ENCODE measurements around the gene ACE.
A peak's percentile ranks its signal among the peaks of the same experiment; 100 is the strongest.

Gene ACE

DNA sequence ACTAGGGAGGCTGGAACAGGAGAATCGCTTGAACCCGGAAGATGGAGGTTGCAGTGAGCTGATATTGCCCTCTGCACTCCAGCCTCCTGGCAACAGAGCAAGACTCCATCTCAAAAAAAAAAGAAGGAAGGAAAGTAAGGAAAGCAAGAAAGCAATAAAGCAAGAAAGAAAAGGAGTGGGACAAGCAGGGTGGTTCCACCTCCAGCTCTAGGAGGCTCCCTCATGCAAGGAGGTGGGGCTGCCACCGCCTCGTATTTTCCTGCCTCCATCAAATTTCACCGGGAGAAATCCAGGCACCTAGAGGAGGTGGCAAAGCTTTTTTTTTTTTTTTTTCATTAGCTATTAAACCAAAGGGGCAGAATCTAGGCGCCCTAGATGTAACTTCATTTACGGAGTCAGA, 31.8 kb upstream of the ACE start:
- no peak for DNase-seq (ENCODE audit: low spot score)
- H3K27ac ChIP-seq: peak overlapping the region in 1 of 2 donors; percentile 88
- TF ChIP-seq, protein P1, sequence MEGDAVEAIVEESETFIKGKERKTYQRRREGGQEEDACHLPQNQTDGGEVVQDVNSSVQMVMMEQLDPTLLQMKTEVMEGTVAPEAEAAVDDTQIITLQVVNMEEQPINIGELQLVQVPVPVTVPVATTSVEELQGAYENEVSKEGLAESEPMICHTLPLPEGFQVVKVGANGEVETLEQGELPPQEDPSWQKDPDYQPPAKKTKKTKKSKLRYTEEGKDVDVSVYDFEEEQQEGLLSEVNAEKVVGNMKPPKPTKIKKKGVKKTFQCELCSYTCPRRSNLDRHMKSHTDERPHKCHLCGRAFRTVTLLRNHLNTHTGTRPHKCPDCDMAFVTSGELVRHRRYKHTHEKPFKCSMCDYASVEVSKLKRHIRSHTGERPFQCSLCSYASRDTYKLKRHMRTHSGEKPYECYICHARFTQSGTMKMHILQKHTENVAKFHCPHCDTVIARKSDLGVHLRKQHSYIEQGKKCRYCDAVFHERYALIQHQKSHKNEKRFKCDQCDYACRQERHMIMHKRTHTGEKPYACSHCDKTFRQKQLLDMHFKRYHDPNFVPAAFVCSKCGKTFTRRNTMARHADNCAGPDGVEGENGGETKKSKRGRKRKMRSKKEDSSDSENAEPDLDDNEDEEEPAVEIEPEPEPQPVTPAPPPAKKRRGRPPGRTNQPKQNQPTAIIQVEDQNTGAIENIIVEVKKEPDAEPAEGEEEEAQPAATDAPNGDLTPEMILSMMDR (IDR thresholded peaks at IDR 0.05): no peak
- H3K4me3 ChIP-seq: peak overlapping the region; percentile 79

GRCh38 chr17:63445571-63445953, 31.3 kb upstream of the ACE start:
- Histone ChIP-seq H3K4me3 (peak overlapping the region; percentile 79), H3K27ac (peak overlapping the region in 1 of 2 donors; percentile 88)
- TF ChIP-seq, protein P1 (IDR thresholded peaks at IDR 0.05): no peak
- no peak for DNase-seq (ENCODE audit: low spot score)

- peak within 1 kb of the TSS; percentile 79 for H3K4me3 ChIP-seq
- TF ChIP-seq, protein P1 (IDR thresholded peaks at IDR 0.05): peak; percentile 39
- H3K27ac ChIP-seq: peak within 1 kb of the TSS; percentile 31 to 88
- no peak for DNase-seq (ENCODE audit: low spot score)
Measured at GRCh38 chr17:63445954-63446752, 30.7 kb upstream of the ACE start, which contains the start of gene CYB561. Gene CYB561, minus strand, starts transcription at chr17:63446306. Its CDS starts 8,759 bp downstream, at chr17:63437547.

DNA sequence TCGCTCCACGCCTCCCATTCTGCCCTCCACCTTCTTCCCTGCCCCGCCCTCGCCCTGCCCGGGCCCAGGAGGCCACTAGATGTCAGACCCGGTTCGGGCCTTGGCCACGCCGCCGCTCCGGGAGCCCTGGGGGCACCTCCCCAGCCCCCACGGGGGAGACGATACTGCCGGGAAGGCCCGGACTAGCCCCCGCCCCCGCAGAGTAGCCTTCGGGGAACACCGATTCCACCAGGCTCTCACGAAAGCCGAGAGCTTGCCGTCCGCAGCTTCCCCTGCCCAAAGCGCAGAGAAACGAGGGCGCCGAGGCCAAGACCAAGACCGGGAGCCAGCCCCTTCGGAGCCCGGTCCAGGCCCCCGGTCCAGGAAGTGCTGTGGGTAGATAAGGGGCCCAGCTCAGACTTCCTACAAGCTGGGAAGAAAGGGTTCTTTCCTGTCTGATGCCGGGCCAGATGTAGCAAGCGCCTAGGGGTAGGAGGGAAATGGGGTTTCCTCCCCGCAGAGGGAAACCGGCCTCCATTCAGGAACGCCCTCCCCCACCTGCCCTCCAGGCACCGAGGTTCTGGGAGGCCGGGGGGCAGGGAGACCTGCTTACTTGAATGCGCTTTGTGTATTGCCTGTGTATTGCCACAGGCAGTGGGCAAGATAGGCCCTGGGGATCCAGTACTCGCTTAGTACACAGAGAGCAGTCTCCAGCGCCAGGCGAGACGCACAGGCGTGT, 29.9 kb upstream of the ACE start:
- peak overlapping the region; percentile 31 to 88 for H3K27ac ChIP-seq
- DNase-seq (ENCODE audit: low spot score): no peak
- H3K4me3 ChIP-seq: peak overlapping the region; percentile 79
- TF ChIP-seq, protein P1 (IDR thresholded peaks at IDR 0.05): no peak

DNA sequence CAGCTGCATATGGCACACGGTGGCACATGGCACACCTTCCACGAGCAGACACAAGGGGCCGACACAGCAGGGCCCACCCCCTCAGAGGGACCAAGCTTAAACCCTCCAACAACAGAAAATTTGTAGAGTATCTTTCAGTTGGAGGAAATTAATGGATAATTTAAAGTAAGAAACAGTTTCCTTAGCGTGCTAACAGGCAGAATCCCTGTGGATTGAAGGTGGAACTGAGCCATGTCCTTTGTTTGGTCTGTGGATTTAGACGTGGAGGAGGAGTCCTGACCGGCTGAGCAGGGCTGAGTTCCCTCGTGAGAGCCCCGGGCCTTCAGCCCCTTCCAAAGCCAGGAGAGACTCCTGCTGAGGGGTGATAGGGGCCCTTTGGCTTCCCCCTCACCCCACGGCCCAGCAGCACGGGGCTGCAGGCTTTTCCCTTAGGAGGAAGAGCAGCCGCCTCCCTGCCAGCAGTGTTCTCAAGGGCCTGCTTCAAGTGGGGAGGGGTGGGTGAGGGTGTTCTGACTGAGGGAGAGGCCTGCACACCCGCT, 29.3 kb upstream of the ACE start:
- H3K4me3 ChIP-seq: peak overlapping the region; percentile 79
- TF ChIP-seq, protein P1 (IDR thresholded peaks at IDR 0.05): no peak
- DNase-seq (ENCODE audit: low spot score): no peak

GRCh38 chr17:63448655-63449054, 28.2 kb upstream of the ACE start:
- Histone ChIP-seq H3K4me3 (no peak overlapping the region), H3K27ac (no peak overlapping the region)
- TF ChIP-seq, protein P1 (IDR thresholded peaks at IDR 0.05): no peak
- DNase-seq (ENCODE audit: low spot score): no peak

More for the DNA sequence above, 29.3 kb upstream of the ACE start:
- H3K27ac ChIP-seq: peak overlapping the region in 1 of 2 donors; percentile 88

Data from coronary artery (tissue), 2 donors.